AG10803 (cell line): ENCODE results near the gene NOL4L.

Source experiments
- DNase-seq: peaks from one replicate; pipeline ENCODE4 v3.0.0; 2010; ENCODE audit warnings: low read depth
- H3K4me3 ChIP-seq: 2 replicates; pipeline ENCODE4 v1.5.1; 2011; ENCODE audit warnings: mild to moderate bottlenecking, low read length, control low read depth
- TF ChIP-seq, protein P1 (sequence below): conservative IDR thresholded peaks from 2 replicates; pipeline ENCODE4 v1.5.1; 2011; ENCODE audit warnings: mild to moderate bottlenecking, low read length, control low read depth, inconsistent platforms

The NOL4L gene

DNA sequence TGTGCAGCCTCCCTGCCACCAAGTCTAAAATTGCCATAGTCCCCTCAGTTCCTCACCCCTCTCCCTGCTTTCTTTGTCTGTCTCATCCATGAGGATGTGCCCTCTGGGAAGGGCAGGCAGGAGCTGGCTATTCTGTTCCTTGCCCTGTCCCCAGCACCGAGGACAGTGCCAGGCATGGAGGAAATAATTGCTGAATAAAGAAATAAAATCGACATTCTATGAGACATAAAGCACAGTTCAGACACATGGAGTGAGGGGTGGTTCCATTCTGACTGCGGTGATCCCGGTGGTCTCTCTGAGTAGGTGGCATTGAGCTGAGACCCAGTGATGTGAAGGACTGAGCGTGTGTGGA, 23.5 kb upstream of the NOL4L start:
- H3K4me3 ChIP-seq = no peak overlapping the region
- no peak for DNase-seq
- TF ChIP-seq, protein P1, sequence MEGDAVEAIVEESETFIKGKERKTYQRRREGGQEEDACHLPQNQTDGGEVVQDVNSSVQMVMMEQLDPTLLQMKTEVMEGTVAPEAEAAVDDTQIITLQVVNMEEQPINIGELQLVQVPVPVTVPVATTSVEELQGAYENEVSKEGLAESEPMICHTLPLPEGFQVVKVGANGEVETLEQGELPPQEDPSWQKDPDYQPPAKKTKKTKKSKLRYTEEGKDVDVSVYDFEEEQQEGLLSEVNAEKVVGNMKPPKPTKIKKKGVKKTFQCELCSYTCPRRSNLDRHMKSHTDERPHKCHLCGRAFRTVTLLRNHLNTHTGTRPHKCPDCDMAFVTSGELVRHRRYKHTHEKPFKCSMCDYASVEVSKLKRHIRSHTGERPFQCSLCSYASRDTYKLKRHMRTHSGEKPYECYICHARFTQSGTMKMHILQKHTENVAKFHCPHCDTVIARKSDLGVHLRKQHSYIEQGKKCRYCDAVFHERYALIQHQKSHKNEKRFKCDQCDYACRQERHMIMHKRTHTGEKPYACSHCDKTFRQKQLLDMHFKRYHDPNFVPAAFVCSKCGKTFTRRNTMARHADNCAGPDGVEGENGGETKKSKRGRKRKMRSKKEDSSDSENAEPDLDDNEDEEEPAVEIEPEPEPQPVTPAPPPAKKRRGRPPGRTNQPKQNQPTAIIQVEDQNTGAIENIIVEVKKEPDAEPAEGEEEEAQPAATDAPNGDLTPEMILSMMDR = no peak

DNA sequence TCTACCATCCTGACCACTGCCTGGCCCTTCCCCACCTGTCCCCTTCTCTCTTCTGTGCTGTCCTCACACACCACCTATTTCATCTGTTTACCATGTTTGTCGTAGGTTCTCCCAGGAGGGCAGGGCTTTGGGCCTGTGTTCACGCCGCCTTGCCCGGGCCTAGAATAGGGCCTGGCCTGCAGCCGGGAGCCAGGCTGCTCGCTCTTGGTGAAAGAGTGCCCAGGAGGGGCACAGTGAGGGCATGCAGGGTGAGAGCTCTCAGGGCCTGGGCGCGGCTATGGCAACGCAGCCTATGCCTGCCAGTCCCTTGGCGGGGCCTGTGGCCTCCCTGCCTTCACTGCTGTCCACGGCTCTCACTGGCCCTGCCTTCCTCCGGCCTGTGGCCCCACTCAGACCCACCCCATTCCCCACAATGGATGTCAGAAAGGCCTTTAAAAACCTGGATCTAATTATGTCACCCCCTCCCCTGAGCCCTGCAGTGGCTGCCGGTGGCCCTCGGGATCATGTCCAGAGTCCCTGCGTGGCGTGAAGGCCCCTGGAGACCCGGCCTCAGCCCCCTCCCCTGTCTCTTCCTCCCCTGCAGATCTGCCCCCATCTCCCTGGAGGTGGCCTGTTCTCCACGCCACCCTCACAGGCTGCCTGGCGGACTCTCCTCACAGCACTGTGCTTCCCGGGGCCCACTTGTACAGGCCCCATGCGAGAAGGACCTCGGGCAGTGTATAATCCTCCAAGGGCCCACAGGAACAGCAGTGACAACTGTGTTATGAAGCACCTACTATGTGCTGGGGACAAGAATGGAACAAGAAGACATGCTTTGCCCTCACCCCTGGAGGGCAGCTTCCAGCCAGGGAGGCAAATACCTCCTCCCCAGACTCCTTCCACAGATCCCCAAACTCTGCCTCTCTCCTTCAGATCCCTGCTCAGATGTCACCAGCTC, 22.9 kb upstream of the NOL4L start:
- TF ChIP-seq, protein P1 = no peak
- DNase-seq = no peak
- no peak overlapping the region for H3K4me3 ChIP-seq

DNA sequence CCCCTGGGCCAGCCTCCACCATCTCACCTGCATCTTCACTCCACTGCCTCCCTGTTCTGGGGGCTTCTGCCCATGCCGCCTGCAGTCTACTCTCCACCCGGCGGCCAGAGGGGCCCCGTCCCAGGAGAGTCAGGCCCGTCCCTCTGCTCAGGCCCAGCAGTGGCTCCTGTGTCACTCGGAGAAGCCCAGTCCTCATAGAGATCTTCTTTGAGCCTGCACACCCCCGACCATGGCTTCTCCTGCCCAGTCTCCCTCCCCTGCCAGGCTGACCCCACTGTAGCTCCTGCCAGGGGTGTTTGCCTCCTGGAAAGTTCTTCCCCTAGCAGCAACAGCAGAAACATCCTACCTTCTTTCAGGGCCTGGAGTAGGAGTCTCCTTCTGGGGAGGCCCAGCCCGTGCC, 22.2 kb upstream of the NOL4L start:
- TF ChIP-seq, protein P1 = no peak
- DNase-seq = no peak
- H3K4me3 ChIP-seq = no peak overlapping the region

DNA sequence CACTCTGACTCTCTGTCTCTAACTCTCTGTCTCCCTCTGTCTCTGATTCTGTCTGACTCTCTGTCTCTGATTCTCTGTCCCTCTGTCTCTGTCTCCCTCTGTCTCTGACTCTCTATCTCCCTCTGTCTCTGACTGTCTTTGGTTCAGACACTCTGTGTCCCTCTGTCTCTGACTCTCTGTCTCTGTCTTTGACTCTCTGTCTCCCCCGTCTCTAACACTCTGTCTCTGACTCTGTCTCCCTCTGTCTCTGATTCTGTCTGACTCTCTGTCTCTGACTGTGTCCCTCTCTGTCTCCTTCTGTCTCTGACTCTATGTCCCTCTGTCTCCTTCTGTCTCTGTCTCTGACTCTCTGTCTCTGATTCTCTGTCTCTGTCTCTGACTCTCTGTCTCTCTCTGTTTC, 21.7 kb upstream of the NOL4L start:
- TF ChIP-seq, protein P1 = no peak
- DNase-seq = no peak
- H3K4me3 ChIP-seq = no peak overlapping the region

DNA sequence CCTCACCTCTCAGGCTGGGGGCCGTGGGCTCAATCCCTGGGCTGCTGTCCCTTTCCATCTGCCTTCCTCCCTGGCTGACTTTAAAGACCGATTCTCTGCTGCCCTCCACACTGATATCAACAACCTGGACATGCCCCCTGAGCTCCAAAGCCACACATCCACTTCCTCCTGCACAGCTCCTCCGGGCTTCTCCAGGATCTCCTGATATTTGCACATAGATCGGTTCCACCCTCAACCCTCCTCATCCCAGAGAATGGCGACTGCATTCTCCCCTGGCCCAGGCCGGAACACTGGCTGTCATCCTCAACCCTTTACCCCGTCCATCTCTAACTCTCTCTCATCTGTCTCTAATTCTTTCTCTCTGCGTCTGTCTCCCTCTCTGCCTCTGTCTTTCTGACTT, 21.0 kb upstream of the NOL4L start:
- TF ChIP-seq, protein P1 = no peak
- no peak for DNase-seq
- no peak overlapping the region for H3K4me3 ChIP-seq

DNA sequence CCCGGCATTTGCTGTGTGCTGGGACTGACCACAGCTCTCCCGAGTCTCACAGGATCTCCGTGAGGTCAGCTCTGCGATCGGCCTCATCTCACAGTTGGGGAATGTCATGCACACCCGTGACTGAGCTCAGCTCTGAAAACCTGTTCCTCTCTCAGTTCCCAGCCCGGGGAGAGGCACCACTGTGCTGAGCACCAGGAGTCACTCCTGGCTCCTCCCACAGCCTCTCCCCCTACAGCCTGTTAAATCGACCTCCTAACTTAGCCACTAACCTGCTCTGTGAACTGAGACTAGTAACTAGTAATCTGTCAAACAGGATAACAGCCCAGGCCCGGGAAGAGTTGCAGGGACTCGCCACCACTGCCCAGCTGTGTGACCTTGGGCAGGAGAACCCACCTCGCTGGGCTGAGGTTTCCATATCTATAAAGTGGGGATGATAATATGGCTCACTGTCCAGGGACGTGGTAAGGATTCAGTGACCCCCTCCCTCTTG, 20.1 kb upstream of the NOL4L start:
- no peak overlapping the region for H3K4me3 ChIP-seq
- DNase-seq = peak; percentile 8
- TF ChIP-seq, protein P1 = no peak
